Measurements from ENCODE around the gene FH.

Gene FH

DNA sequence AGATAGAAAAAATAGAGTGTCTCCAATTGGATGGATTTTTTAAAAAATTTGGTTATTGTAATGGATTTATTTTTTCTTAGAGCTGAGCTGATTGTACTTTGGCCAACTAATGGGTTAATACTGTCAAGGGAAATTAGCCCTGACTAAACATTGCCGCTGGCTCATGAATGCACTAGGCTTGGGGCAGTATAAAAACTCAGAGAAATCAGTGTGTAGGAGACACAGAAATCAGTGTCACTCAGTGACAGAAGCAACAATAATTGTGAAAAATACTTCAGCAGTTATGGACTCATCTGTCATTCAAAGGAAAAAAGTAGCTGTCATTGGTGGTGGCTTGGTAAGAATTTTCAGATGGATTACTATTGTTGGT lies 12.6 kb upstream of the FH start, which contains the start of gene KMO:
Gene KMO (plus strand): TSS at position 217 of the 370 bp plus-strand sequence. CDS start 67 bp downstream, at position 284.
- no peaks in the 10 kb centered on the region for H3K4me1 ChIP-seq
- H3K27me3 ChIP-seq: peaks cover 37% of the 10 kb centered on the region
- DNase-seq: no peak
- H3K9me3 ChIP-seq: no peaks in the 10 kb centered on the region
- peak within 1 kb of the TSS; percentile 69 for H3K4me3 ChIP-seq (ENCODE audit: low read depth, low read length)
- TF ChIP-seq, protein P1, sequence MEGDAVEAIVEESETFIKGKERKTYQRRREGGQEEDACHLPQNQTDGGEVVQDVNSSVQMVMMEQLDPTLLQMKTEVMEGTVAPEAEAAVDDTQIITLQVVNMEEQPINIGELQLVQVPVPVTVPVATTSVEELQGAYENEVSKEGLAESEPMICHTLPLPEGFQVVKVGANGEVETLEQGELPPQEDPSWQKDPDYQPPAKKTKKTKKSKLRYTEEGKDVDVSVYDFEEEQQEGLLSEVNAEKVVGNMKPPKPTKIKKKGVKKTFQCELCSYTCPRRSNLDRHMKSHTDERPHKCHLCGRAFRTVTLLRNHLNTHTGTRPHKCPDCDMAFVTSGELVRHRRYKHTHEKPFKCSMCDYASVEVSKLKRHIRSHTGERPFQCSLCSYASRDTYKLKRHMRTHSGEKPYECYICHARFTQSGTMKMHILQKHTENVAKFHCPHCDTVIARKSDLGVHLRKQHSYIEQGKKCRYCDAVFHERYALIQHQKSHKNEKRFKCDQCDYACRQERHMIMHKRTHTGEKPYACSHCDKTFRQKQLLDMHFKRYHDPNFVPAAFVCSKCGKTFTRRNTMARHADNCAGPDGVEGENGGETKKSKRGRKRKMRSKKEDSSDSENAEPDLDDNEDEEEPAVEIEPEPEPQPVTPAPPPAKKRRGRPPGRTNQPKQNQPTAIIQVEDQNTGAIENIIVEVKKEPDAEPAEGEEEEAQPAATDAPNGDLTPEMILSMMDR (IDR thresholded peaks at IDR 0.05; ENCODE audit: low read depth, low read length): no peak
- H3K36me3 ChIP-seq: no peaks in the 10 kb centered on the region

DNA sequence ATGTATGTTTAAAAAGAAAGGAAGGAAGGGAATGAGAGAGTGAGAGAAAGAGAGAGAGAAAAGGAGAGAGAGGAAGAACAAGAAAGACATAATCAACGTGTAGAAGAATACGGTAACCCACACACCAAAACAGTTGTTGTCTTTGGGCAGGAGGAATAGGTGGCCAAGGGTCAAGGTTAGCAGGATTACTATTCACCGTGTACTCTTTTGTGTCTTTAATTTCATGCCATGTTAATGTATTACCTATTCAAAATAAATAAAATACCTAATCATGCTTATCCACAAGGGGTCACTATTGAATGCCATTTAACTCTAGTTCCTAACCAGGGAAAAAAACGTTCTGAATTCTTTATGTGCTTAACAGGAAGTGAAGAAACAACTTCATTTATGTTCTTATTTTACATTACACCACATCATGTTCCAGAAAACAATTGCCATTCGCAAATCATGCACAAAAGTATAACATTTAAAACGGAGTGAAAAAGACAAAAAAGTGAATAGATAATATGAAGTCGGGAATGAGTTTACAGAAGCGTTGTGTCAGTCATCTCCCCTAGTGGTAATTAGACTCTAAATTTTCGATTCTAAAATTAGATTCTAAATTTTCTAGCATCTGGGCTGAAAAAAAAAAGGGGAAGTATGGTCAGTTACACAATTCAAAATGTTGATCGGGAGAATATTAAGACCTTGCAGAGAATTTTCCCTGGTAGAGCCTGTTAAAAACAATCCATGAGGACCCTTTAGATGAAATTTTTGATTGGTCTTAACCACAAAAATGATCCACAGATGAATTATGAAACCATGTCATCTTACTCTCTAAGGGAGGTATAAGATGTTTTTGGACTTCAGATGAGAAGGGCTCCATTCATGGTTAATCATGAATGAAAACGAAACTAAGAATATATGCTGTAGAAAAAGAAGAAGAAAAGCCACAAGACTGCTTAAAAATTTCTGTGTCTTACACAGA lies 11.9 kb upstream of the FH start:
- H3K4me1 ChIP-seq: no peaks in the 10 kb centered on the region
- peaks cover 37% of the 10 kb centered on the region for H3K27me3 ChIP-seq
- TF ChIP-seq, protein P1 (IDR thresholded peaks at IDR 0.05; ENCODE audit: low read depth, low read length): peak; percentile 55
- DNase-seq: no peak
- H3K9me3 ChIP-seq: no peaks in the 10 kb centered on the region
- peak overlapping the region; percentile 69 for H3K4me3 ChIP-seq (ENCODE audit: low read depth, low read length)
- no peaks in the 10 kb centered on the region for H3K36me3 ChIP-seq

DNA sequence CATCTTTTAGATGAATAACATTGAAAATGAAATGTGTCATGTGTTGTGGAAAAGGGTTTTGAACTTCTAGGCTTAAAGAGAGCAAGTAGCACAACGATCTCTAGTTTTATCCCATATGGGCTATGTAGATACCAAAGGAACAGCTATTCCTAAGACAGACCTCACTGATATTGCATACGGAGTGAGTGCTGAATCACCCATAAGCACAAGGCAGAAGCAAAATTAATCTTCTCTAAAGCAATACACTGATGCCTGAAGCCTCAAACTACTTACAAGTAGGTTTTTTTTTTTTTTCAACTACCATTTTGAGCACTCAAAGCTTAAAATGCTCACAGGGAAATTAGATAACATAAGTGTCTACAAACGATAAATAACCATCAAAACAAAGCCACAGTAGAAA lies 7.6 kb upstream of the FH start:
- Histone ChIP-seq H3K4me3 (ENCODE audit: low read depth, low read length) (no peak overlapping the region), H3K9me3 (no peaks in the 10 kb centered on the region), H3K36me3 (no peaks in the 10 kb centered on the region), H3K4me1 (no peaks in the 10 kb centered on the region), H3K27me3 (peaks cover 52% of the 10 kb centered on the region)
- TF ChIP-seq, protein P1 (IDR thresholded peaks at IDR 0.05; ENCODE audit: low read depth, low read length): no peak
- no peak for DNase-seq

- H3K36me3 ChIP-seq: no peaks in the 10 kb centered on the region
- DNase-seq: no peak
- H3K9me3 ChIP-seq: no peaks in the 10 kb centered on the region
- peaks cover 52% of the 10 kb centered on the region for H3K27me3 ChIP-seq
- TF ChIP-seq, protein P1 (IDR thresholded peaks at IDR 0.05; ENCODE audit: low read depth, low read length): no peak
- no peak overlapping the region for H3K4me3 ChIP-seq (ENCODE audit: low read depth, low read length)
- H3K4me1 ChIP-seq: no peaks in the 10 kb centered on the region
Observed at GRCh38 chr1:241525026-241525425, 5.5 kb upstream of the FH start.

DNA sequence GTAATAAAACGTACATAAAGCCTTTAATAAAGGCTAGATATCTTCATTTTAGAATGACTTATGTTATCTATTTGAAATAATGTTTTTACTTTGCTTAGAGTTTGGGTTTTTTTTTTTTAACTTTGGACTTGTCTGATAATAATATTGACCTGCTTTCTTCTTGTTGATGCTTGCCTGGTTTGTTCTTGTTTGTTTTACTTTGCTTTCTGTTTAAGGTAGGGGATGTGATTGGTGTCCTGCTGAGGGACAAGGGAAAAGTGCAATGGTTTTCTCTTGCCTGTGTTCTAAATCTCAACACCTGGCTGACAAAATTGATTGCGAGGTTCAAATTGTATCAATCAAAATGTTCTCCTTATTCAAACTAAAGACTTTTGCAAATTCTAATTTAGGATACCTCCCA lies 2.2 kb upstream of the FH start:
- H3K4me1 ChIP-seq: no peaks in the 10 kb centered on the region
- TF ChIP-seq, protein P1 (IDR thresholded peaks at IDR 0.05; ENCODE audit: low read depth, low read length): no peak
- H3K9me3 ChIP-seq: no peaks in the 10 kb centered on the region
- no peak overlapping the region for H3K4me3 ChIP-seq (ENCODE audit: low read depth, low read length)
- peaks cover 39% of the 10 kb centered on the region for H3K27me3 ChIP-seq
- H3K36me3 ChIP-seq: peaks cover 3% of the 10 kb centered on the region
- DNase-seq: no peak

GRCh38 chr1:241520080-241520465 lies 518 bp upstream of the FH start:
- TF ChIP-seq, protein P1 (IDR thresholded peaks at IDR 0.05; ENCODE audit: low read depth, low read length): no peak

More at GRCh38 chr1:241520080-241520465, 518 bp upstream of the FH start:
- H3K9me3 ChIP-seq: no peaks in the 10 kb centered on the region
- H3K4me3 ChIP-seq (ENCODE audit: low read depth, low read length): peak overlapping the region; percentile 70
- H3K27me3 ChIP-seq: peaks cover 30% of the 10 kb centered on the region
- no peaks in the 10 kb centered on the region for H3K4me1 ChIP-seq
- peaks cover 12% of the 10 kb centered on the region for H3K36me3 ChIP-seq
- no peak for DNase-seq

All from BE2C (cell line).